Measurements from ENCODE around the gene GPD1.
A peak's percentile ranks its signal among the peaks of the same experiment; 100 is the strongest.

The GPD1 gene

GRCh38 chr12:50103767-50104321 is at the start of gene GPD1:
Gene GPD1, plus strand, starts transcription at chr12:50104008. Its CDS starts 43 bp downstream, at chr12:50104051.
- peak; percentile 52 for DNase-seq

DNA sequence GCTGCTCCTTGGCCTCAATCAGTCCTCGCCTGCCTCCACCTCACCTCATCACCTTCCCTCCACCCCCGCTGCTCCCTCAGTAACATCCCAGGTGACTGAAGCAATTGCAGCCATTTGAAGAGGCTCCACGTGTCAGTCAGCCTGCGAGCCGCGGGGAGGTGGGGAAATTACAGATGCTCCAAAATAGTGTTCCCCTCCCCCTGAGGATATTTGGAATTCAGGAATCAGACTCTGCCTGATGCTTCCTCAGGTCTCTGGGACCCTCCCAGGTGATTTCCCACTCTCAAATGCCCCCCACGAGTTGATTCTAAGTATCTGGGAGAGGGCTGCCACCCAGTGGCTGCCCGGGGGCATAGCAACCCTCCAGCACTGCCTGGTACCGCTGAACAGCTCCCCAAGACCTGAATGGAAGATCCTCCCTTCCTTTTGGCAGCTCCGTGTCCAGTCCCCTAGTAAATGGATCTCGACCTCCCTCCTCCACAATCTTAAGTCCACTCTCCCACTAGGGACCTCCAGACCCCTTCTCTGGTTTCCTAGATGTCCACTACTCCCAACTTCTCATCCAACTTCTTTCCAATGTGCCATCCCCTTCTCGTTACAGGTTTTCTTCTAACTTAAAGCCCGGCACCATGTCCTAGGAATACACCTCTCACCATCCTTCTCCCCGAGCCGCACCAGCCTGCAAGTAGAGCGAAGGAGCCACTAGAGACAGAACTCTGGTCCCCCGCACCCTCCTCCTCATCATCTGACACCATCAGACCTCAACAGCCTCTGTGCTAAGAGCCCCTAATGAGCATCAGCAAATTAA is 47.8 kb upstream of the GPD1 start:
- DNase-seq = no peak

DNA sequence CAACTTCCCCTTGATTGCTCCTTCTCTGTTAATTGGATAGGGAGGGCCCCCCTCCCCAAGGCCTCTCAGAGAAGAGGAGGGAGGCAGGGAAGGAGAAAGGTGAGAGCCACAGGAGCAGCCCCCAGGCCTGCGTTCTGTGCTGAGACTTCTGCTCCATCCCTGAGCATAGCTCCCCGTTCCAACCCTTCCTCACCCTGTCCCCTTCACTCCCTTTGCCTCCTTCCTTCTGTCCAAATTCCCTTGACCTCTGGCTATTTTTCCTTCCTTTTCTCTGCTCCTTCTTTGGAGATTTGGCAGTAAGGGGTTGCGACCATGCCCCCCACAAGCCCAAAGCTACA is 47.2 kb upstream of the GPD1 start:
- no peak for DNase-seq

DNA sequence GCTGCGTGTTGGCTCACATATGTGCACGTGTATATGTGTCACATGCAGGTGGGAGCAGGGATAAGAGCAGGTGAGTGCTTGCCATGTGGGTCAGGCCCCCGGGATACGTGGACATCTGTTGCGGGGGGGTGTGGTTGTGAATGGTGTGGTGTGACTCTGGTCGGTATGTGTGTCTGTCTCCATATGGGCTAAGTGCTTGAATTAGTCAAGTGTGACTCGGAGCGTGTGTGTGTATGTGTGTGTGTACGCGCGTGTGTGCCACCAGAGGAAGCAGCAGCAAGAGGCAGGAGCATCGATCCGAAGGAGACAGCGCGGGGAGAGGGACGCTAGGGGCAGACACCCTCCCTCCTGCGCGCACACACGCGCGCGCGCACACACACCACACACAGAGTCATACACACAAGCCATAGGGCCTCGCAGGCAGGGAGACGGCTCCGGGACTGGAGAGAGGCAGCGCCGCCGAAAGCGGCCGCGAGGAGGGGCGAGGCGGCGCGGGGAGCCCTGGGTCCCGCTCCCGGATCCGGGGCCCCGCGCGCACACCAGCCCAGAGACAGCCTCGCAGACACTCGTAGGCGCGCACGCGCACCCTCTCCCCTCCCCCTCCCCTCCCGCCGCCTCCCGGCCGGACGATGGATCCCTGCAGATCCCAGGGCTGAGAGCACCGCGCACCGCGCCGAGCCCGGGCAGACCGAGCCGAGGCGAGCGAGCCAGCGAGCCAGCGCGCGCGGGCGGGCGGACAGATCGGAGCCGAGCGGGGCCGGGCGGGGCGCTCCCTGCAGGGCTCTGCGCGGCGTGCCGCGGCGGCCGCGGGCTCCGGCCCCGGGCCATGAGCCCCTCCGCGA is 46.6 kb upstream of the GPD1 start, which contains the start of gene ASIC1:
TSS of gene ASIC1 (plus strand) at position 597 of the 842 bp plus-strand sequence. CDS start 1,171 bp downstream, outside the sequence.
- DNase-seq = no peak

- no peak for DNase-seq
Observed at GRCh38 chr12:50057896-50058670, 45.7 kb upstream of the GPD1 start.

GRCh38 chr12:50058743-50059312 is 45.0 kb upstream of the GPD1 start:
- DNase-seq = no peak

DNA sequence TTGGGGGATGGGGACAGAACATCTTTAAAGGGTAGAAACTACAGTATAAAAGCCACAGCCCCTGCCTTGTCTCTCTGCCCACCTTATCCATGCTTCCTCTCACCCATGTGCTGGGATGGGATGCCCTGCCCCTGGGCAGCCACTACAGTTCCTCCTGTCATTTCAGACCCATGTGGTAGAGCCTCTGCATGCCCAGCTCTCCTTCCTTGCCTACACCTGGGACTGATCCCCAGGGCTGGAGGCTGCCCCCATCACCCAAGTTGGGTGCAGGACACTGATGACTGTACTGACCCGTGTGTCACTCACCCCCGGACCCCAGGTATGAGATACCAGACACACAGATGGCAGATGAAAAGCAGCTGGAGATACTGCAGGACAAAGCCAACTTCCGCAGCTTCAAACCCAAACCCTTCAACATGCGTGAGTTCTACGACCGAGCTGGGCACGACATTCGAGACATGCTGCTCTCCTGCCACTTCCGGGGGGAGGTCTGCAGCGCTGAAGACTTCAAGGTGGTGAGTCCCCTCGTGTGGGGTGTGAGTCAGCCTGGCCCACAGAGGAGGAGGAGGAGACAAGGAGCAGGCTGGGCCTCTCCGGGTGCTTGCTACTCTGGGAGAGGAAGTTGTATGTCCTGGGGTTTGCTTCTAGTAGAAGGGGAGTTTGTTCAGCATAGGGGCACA is 44.2 kb upstream of the GPD1 start:
- no peak for DNase-seq

DNA sequence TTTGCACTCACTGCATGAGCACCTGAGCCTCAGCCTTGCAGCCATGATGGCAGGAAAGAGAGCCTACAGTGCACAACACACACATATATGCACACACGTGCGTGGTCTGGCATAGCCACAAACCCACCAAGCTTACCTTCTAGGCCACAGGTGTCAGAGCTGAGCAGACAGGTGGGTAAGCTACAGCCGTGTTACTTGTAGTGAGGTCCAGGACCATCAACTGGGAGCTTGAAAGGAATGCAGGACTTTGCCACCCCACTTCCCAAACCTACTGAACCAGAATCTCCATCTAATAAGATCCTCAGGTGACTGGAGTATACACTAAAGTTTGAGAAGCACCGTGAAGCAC is 43.7 kb upstream of the GPD1 start:
- no peak for DNase-seq

DNA sequence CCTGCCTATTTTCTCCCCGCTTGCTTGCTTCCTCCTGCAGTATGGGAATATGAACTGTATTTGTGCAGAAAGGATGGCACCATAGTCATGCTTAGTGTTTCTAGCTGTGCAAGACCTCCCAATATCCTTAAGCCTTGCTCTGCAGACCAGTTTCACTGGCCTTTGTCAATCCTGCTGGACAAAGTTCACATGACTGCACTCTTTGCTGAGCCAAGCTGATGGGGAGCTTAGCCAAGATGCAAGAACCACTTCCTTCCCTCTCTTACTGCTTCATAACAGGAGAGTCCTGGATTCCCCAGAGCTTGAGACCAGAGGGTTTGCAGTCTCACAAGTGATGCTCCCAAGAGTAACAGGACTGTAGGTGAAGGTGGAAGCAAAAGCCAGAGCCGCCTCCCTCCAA is 42.6 kb upstream of the GPD1 start:
- no peak for DNase-seq

GRCh38 chr12:50061946-50062686 is 41.7 kb upstream of the GPD1 start:
- no peak for DNase-seq

DNA sequence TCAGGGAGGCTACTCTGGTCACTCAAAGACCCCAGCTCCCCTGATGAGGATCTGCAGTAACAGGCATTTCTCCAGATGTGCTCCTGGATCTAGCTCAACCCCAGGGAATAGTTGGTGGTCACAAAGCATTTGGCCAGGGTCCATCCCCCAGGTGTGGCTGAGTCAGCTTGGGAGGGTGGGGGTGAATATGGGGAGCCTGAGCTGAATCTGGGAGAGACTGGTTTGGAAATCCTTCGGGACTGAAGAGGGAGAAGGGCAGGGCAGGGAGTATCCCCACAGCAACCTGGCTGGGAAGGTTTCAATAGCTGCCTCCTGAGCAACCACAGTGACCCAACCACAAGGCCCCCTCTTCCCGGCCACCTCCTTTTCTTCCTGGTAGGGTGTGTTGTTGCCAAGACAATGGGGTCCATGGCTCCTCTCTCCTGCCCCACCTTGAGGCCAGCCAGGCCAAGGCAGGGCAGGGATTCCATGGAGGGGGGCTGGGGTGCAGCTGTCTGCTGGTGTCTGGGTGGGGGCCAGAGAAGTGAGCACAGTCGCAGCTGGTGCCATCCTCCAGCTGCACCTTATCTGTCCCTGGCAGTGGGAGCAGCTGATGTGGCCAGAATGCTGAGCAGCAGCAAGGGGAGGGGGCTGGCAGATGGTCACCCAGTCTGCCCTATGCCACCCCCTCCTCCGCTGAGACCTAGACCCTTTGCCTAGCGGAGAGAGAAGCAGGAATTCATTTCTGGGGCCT is 40.9 kb upstream of the GPD1 start:
- no peak for DNase-seq

- DNase-seq = no peak
Observed at GRCh38 chr12:50065726-50066310, 38.0 kb upstream of the GPD1 start.

- no peak for DNase-seq
Observed at GRCh38 chr12:50066402-50066801, 37.4 kb upstream of the GPD1 start.

DNA sequence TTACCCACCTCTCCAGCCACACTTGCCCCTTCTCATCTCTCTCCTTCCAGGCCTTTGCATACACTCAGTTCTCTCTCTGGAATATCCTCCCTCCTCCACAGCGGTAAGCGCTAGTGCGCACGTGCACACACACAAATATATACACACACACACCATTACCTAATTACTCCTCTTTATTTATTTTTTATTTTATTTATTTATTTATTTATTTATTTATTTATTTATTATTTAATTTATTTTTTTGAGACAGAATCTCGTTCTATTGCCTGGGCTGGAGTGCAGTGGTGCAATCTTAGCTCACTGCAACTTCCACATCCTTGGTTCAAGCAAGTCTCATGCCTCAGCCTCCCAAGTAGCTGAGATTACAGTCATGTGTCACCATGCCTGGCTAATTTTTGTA is 34.7 kb upstream of the GPD1 start:
- no peak for DNase-seq

DNA sequence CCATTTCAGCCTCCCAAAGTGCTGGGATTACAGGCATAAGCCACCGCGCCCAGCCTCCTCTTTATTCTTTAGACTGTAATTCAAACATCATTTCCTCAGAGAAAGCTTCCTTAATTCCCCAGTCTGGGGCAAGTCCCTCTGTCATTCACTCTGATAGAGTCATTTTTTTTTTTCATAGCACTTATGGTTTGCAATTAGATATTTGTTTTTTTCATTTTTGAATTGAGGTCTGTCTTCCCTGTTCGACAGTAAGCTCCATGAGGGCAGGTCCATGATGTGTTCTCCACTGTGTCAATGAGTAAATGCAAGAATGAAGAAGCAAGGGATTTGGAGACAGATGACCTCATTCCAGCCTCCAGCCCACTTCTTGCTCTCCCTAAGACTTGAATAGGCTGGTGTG is 34.3 kb upstream of the GPD1 start:
- no peak for DNase-seq

DNA sequence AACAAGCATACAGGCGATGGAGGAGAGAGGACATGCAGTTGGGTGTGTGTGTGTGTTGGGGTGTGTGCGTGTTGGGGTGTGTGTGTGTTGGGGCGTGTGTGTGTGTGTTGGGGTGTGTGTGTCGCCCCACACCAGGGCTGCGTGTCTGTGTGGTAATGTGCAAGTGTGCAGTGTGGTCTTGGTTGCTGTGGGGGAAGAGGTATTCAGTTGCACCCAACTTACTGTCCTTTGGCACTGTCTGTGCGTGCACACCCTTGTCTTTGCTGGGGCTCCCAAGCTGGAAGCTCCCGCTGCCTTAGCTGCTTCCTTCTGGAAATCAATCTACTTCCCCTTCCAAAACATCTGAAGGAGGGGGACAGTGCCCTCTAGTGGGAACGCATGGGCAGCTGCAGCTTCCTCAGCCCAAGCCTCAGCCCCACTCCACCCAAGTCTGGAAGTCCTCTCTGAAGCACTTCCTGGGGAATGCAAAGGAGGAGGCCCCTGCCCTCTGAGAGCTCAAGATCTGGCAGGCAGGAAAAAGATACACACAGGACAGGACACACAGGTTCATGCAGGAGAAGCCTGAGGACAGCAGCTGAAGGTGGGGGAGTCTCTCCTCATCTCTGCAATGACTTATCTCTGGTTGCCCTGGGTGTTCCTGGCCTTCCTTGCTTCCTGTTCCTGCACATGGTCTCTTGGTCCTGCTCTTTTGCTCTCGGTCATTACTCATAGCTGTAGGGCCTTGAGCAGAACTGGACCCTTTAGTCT is 33.3 kb upstream of the GPD1 start:
- DNase-seq = peak; percentile 35

GRCh38 chr12:50072198-50072907 is 31.5 kb upstream of the GPD1 start:
- no peak for DNase-seq

DNA sequence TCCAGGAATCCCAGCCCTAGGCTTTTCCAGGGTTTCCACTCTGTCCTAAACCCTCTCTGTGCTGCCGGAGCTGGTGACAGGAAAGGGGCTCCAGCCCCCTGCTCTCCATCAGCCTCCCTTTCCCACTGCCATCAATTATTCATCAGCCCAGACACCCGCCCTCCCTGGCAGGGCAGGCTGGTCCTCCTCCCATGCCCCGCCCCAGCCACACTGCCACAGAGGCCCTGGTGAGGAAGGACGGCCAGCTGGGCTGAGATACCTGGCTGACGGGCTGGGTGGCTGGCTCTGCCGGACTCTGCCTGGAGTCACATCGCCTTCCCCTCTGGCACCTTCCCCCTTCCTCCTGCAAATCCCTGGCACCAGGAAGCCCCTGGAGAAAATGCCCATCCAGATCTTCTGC is 30.6 kb upstream of the GPD1 start:
- no peak for DNase-seq

GRCh38 chr12:50073712-50074111 is 30.1 kb upstream of the GPD1 start:
- no peak for DNase-seq
